Measurements from ENCODE around the gene RNASE7.
A peak's percentile ranks its signal among the peaks of the same experiment; 100 is the strongest.

DNA sequence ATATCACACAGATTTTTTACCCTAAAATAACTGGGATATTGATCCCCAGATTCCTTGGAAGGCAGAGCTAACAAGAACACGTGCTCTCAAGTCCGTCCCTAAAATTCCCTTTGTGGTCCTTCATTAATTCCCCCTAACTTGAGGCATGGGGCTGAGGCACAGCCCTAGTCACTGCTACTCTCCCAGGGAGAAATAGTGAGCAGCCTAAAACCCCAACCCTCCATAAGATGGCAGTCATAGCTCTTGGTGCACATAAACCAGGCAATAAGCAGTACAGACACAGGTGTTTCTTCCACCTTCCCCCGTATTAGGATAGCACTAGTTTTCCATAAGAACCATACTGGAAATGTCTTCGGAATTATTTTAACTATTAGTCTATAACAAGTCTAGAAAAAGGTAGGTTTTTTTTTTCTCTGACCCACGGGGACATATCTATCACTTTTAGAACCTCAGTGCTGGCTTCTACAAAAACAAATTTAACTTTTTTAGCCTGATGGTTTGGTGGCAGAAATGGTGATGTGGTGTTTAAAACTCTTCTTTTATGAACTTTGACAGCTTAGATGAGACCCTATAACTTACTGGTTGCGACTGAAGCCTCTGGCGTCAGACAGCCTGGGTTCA is 24.8 kb downstream of the RNASE7 start:
- TF ChIP-seq EZH2 (IDR thresholded peaks at IDR 0.05; ENCODE audit: low read length, unreplicated experiment), result no peak
- TF ChIP-seq, protein P1, sequence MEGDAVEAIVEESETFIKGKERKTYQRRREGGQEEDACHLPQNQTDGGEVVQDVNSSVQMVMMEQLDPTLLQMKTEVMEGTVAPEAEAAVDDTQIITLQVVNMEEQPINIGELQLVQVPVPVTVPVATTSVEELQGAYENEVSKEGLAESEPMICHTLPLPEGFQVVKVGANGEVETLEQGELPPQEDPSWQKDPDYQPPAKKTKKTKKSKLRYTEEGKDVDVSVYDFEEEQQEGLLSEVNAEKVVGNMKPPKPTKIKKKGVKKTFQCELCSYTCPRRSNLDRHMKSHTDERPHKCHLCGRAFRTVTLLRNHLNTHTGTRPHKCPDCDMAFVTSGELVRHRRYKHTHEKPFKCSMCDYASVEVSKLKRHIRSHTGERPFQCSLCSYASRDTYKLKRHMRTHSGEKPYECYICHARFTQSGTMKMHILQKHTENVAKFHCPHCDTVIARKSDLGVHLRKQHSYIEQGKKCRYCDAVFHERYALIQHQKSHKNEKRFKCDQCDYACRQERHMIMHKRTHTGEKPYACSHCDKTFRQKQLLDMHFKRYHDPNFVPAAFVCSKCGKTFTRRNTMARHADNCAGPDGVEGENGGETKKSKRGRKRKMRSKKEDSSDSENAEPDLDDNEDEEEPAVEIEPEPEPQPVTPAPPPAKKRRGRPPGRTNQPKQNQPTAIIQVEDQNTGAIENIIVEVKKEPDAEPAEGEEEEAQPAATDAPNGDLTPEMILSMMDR (conservative IDR thresholded peaks at IDR 0.05; ENCODE audit: low read depth, low read length), result peak; percentile 47
- TF ChIP-seq EZH2phosphoT487 (IDR thresholded peaks at IDR 0.05; ENCODE audit: borderline replicate concordance, low read length), result no peak
